A204.1 (cell line): ENCODE results near the gene UQCC2.

Experiments used
- FAIRE-seq: peaks from 2 replicates; lab custom pipeline; 2012; peaks lifted over from hg19 to GRCh38; lab: Jason Lieb, UNC

Gene UQCC2

DNA sequence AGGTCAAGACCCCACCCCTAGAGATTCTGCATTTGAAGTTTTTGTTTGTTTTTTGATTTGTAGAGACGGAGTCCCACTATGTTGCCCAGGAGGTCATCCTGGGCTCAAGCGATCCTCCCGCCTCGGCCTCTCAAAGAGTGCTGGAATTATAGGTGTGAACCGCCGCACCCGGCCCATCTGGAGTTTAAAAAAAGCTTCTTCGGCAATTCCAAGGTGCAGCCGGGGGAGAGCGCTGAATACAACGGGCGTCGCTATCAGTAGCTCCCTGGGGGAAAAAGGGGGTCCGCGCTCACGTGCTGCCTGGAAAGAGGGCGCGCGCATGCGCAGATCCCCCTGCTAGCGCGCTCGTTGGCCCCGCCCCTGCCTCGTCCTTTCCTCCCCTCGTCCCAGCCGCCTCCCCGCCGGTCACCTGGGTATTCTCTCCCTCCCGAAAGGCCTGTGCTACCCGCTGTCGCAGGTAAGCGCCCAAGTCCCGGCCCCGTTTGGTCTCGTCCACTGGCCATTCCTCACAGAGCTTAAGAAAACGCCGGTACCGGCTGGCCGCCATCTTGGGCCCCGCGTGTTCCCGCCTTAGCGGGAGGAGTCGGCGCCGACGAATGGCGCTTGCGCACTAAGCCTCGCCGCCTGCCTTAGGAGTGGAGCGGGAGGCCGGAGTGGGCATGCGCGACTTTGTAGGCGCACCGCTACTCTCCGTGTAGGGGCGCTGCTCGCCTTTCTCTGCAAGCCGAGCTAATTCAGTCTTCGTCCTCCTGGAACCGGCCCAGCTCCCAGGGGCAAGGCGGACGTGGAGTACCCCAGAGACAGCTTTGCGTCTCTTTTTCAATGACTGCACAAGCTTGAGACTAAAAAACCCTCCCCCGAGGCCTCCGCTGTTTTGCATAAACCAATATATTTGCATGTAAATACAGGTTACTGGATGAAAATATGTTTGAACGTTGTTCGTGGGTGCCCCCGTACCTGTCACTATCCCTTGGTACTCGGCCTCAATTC is at the start of gene UQCC2:
UQCC2 (minus strand) TSS at position 561 of the 990 bp plus-strand sequence; CDS start at position 547, 14 bp downstream.
- peak; percentile 85 for FAIRE-seq

- FAIRE-seq = no peak
Measured at GRCh38 chr6:33759887-33760629, 48.6 kb upstream of the UQCC2 start.

DNA sequence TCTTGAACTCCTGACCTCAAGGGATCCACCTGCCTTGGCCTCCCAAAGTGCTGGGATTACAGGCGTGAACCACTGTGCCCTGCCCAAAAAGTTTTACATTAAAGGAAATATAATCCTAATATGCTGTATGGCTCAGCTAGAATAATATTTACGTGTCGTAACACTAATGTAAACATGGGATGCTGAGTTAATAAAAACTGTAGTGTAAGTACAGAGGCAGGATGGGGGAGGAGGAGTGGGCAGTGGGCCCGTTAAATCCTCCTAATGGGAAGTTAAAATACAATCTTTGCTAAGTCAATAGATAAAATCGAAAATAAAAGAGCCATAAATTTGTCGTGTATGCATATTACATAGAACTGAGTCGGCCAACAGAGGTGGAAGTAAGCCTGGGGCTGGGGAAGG is 47.3 kb upstream of the UQCC2 start:
- no peak for FAIRE-seq

GRCh38 chr6:33757906-33758305 is 46.4 kb upstream of the UQCC2 start:
- FAIRE-seq = no peak

DNA sequence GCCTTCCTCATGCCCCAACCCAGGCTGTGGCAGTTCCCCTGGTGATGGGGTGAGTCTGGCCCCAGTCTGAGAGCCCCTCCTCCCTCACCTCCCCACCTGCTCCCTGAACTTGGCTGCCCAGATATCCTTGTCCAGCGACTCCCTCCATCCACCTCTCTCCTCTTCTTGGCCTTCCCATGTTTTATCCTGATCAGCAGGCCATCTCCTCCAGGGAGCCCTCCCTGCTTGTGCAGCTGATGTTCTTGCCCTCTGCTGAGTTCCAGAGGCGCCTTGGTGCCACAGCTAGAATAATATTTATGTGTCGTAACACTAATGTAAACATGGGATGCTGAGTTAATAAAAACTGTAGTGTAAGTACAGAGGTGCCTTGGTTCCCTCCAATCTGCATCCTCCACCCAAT is 45.6 kb upstream of the UQCC2 start:
- no peak for FAIRE-seq

- FAIRE-seq = no peak
Measured at GRCh38 chr6:33756211-33756954, 44.9 kb upstream of the UQCC2 start.

- no peak for FAIRE-seq
Measured at GRCh38 chr6:33755070-33755869, 43.8 kb upstream of the UQCC2 start.

GRCh38 chr6:33754222-33754621 is 42.7 kb upstream of the UQCC2 start:
- FAIRE-seq = no peak

DNA sequence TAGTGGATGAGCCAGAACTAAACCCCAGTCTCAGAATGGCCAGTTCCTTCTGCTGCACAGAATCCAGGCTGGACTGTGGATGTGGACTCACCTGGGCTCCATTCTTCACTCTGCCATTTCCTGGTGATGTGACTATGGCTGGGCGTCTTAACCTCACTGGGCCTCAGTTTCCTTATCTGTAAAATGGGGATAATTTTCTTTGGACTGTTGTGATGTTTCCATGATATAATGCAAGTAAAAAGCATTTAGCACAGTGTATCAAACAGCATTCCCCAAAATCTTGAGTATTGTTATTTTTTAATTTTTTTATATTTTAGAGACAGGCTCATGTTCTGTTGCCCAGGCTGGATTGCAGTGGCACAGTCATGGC is 41.1 kb upstream of the UQCC2 start:
- no peak for FAIRE-seq

GRCh38 chr6:33751771-33752645 is 40.5 kb upstream of the UQCC2 start:
- FAIRE-seq = no peak

DNA sequence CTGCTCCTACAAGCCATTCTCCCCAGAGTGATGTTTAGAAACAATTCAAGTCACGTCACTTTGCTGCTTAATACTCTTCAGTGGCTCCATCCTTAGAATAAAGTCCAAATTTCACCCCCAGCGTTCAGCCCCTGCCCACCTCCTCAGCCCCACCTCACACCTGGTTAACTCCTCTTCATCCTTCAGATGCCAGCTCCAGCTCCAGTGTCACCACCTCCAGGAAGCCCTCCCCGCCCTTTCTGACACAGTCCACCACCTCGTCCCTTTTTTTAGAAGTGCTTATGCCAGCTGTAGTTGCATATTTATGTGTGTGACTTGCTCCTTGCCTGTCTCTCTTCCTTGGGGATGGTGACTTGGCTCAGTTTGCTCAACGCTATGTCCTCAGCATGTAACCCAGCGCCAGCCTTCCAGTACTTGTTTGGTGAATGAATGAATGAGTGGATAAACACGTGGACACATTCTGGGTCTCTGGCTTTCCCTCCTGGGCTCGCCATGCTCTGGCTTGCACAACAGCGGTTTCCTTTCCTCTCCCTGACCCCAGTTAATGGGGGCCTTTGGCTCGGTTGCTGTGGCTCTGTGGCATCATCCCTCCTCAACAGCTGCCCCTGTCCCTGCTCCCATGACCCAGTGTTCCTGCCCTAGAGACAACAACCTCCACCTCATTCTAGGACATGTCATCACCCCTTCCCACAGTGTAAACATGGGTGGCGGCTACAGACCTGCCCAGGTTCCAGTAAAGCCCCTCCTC is 38.9 kb upstream of the UQCC2 start:
- no peak for FAIRE-seq

DNA sequence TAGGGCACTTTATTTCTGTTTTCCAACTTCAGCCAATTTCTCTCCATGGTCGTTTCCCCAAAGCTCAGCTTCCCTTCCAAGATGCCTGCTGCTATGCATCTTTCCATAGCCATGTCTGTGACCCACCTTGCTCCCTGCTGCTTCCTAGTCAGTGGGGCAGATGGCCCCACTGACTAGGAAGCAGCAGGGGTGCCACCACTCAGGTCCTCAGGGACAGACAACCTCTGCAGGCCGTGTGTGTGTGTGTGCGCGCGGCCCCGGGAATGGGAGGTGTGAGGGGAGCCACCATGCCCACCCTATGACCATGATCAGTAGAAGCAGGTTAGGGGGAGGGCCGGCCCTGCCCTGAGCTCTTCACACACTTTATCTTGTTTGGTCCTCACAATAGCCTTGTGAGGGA is 37.9 kb upstream of the UQCC2 start:
- no peak for FAIRE-seq

DNA sequence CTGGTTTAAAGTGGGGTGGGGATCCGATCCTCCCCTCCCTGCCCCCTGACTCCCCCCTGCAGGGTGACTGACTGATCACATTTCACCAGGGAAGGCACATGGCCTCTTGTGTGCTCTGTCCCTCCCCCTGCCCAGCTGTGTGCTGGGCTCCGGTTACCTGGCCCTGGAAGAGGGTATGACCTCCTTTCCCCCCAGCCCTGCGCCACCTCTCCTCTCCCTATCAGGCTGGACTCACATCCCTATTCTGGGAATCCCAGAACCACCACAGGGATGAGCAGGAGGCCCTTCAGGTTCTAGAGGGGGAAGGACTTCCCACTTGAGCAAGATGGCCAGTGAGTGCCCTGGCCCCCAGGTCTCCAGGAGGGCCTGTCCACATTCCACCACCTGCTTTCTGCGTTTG is 37.3 kb upstream of the UQCC2 start:
- FAIRE-seq = no peak

DNA sequence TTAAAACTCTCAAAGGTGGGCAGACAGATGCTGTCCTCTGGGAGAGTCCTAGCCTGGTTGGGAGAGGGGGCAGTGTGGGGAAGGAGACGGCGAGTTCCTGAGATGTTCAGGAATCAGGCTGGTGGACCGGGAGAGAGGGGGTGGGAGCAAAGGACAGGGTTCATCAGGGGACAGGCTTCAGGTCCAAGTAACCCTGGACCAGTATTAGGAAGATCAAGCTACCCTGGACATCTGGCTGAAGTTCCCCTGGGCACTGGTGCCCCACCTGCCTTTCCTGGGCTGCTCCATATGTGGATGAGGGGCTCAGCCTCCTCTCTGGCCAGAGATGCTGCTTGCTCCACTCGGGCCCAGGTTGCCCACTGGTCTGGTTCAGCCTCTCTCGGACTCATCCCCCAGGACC is 36.3 kb upstream of the UQCC2 start:
- no peak for FAIRE-seq

- no peak for FAIRE-seq
Measured at GRCh38 chr6:33746651-33747100, 35.2 kb upstream of the UQCC2 start, which contains the start of gene IP6K3. IP6K3 (minus strand) TSS chr6:33746905; CDS start chr6:33735476, 11,429 bp downstream.

DNA sequence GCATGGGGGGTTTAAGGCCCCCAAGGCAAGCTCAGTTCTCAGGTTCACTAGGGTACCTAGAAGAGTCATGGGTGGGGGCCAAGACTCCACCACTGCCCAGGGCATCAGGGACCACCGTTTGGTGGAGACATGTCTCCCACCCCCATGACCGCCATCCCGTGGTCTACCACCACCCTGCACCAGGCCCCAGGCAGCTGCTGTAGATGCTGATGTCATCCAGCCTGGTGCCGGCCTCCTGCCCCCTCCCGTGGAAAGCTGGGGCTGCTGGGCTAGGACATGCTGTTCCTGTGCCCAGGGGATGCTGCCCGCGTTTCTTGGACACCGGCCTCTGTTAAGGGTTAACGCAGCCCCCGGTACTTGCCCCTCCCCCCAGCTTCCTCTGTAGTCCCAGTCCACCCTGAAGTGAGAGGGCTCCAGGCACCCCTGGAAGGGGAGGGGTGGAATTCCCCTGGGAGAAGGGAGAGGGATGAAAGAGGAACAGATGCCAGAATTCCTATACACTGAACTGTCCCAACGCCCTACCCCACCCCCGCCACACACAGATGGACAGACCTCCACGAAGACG is 34.6 kb upstream of the UQCC2 start:
- FAIRE-seq = no peak

- no peak for FAIRE-seq
Measured at GRCh38 chr6:33745548-33745947, 34.0 kb upstream of the UQCC2 start.

- FAIRE-seq = no peak
Measured at GRCh38 chr6:33744895-33745546, 33.5 kb upstream of the UQCC2 start.
